ENCODE data around the gene DMAC2. TPM values are rescaled to one million over a fixed set of nuclear protein-coding genes. Genes with fewer than 3 reads are reported as not detected.

DMAC2 gene
- 56.0 and 57.2 TPM in 2 replicates for total RNA-seq

GRCh38 chr19:41439441-41440222 is at the start of gene DMAC2:
DMAC2 (minus strand) TSS chr19:41439912; CDS start chr19:41439899, 13 bp downstream.

GRCh38 chr19:41442473-41443355 is 3.0 kb upstream of the DMAC2 start, which contains the start of gene ERICH4:
ERICH4 (plus strand) TSS chr19:41443156; CDS start chr19:41443170, 14 bp downstream.

GRCh38 chr19:41426952-41427646 is 12.6 kb downstream of the DMAC2 start, which contains the start of gene B3GNT8:
B3GNT8 (minus strand) TSS chr19:41427374; CDS start chr19:41426778, 596 bp downstream.

GRCh38 chr19:41397086-41398049 is 42.3 kb downstream of the DMAC2 start, which contains the start of the genes BCKDHA and EXOSC5:
BCKDHA (plus strand) TSS chr19:41397818; CDS start chr19:41397828, 10 bp downstream.
EXOSC5 (minus strand) TSS chr19:41397359; CDS start chr19:41397328, 31 bp downstream.

Other genes starting within 250 kb of the DMAC2 start
- 1.3 and 4.5 TPM in 2 replicates for gene CYP2S1, start 246.7 kb downstream of the DMAC2 start, total RNA-seq
- gene AXL, start 220.7 kb downstream of the DMAC2 start, total RNA-seq = 379 and 401 TPM in 2 replicates
- gene HNRNPUL1, start 175.5 kb downstream of the DMAC2 start, total RNA-seq = 131 and 136 TPM in 2 replicates
- gene CCDC97, start 129.7 kb downstream of the DMAC2 start, total RNA-seq = 10.0 and 10.6 TPM in 2 replicates
- gene TGFB1, start 86.0 kb downstream of the DMAC2 start, total RNA-seq = 7.1 and 7.7 TPM in 2 replicates
- gene B9D2, start 75.8 kb downstream of the DMAC2 start, total RNA-seq = 6.2 and 12.6 TPM in 2 replicates
- gene TMEM91, start 63.4 kb downstream of the DMAC2 start, total RNA-seq = 3.0 and 5.1 TPM in 2 replicates
- 34.8 and 34.9 TPM in 2 replicates for gene EXOSC5, start 42.6 kb downstream of the DMAC2 start, total RNA-seq
- 30.3 and 39.1 TPM in 2 replicates for gene BCKDHA, start 42.1 kb downstream of the DMAC2 start, total RNA-seq
- 2.1 and 3.5 TPM in 2 replicates for gene B3GNT8, start 12.5 kb downstream of the DMAC2 start, total RNA-seq
- gene ERICH4, start 3.2 kb upstream of the DMAC2 start, total RNA-seq = not detected in 2 replicates
- gene CEACAM21, start 136.3 kb upstream of the DMAC2 start, total RNA-seq = not detected in 2 replicates
- gene CEACAM4, start 187.2 kb upstream of the DMAC2 start, total RNA-seq = not detected in 2 replicates
- not detected in 2 replicates for gene CEACAM7, start 248.4 kb upstream of the DMAC2 start, total RNA-seq